Calu3 (cell line): ENCODE results near the gene APMAP. TPM values are rescaled to one million over a fixed set of nuclear protein-coding genes. Genes with fewer than 3 reads are reported as not detected.

Experiments used
- BruUV-seq: library from RNA; stranded (reverse); fragments of 400-500 nt; replicated peaks from 2 replicates; lab custom pipeline; 2021; lab: Mats Ljungman, UMichigan
- CTCF ChIA-PET: fragments of 300-600 bp; sonication (Branson Sonifier 250); formaldehyde crosslinking; loops from one replicate; lab custom pipeline; 2022; ENCODE audit warnings: antibody characterized with exemption; lab: Charles Lee
- DNase-seq: peaks from one replicate; pipeline ENCODE4 v3.0.0; 2022
- H3K27ac Mint-ChIP-seq: one replicate; pipeline ENCODE4 v1.8.0; 2022; ENCODE audit warnings: mixed read lengths; ENCODE audit not compliant: unreplicated experiment
- H3K27me3 Mint-ChIP-seq: one replicate; pipeline ENCODE4 v1.8.0; 2022; ENCODE audit warnings: mixed read lengths; ENCODE audit not compliant: unreplicated experiment
- H3K36me3 Mint-ChIP-seq: one replicate; pipeline ENCODE4 v1.8.0; 2022; ENCODE audit warnings: mild to moderate bottlenecking, moderate library complexity, mixed read lengths; ENCODE audit not compliant: insufficient read depth, unreplicated experiment
- H3K4me1 Mint-ChIP-seq: one replicate; pipeline ENCODE4 v1.8.0; 2022; ENCODE audit warnings: mild to moderate bottlenecking, low read depth, mixed read lengths; ENCODE audit not compliant: unreplicated experiment
- H3K4me3 Mint-ChIP-seq: one replicate; pipeline ENCODE4 v1.8.0; 2022; ENCODE audit warnings: mild to moderate bottlenecking, low read depth, moderate library complexity, mixed read lengths; ENCODE audit not compliant: unreplicated experiment
- H3K9me3 Mint-ChIP-seq: one replicate; pipeline ENCODE4 v1.8.0; 2022; ENCODE audit warnings: low read depth, mixed read lengths; ENCODE audit not compliant: unreplicated experiment
- CTCF ChIP-seq: fragments of 200-600 bp; IDR thresholded peaks from one replicate; pipeline ENCODE4 v1.8.0; 2022; ENCODE audit warnings: antibody characterized with exemption; ENCODE audit not compliant: unreplicated experiment
- intact Hi-C: fragments of 100-400 bp; cut with micrococcal nuclease; formaldehyde crosslinking; loops from one replicate; pipeline ENCODE4 v1.10.0; 2022; ENCODE audit not compliant: unreplicated experiment
- total RNA-seq: library from RNA; stranded (reverse); gene quantifications from 2 replicates; pipeline ENCODE4 v1.2.3, GENCODE V29; 2022

The APMAP gene
- total RNA-seq, 1 experiment from 2014 or later, result 30.7 TPM

- Mint-ChIP-seq H3K27ac (no peak overlapping the region), H3K4me3 (no peak overlapping the region), H3K9me3 (no peaks in the 10 kb centered on the region), H3K27me3 (no peaks in the 10 kb centered on the region), H3K4me1 (no peaks in the 10 kb centered on the region), H3K36me3 (no peaks in the 10 kb centered on the region)
- intact Hi-C loops, result no loop called here
- CTCF ChIA-PET, result no interaction called here
- no peak for DNase-seq
- TF ChIP-seq CTCF, result no peak
- BruUV-seq, result no TSS peak
Observed at GRCh38 chr20:25023356-25023755, 30.8 kb upstream of the APMAP start.

GRCh38 chr20:25022680-25023079 is 30.1 kb upstream of the APMAP start:
- no peak for TF ChIP-seq CTCF
- BruUV-seq, result no TSS peak
- H3K27me3 Mint-ChIP-seq, result no peaks in the 10 kb centered on the region
- H3K4me1 Mint-ChIP-seq, result no peaks in the 10 kb centered on the region
- no peaks in the 10 kb centered on the region for H3K36me3 Mint-ChIP-seq
- no peak overlapping the region for H3K4me3 Mint-ChIP-seq
- CTCF ChIA-PET, result no interaction called here
- H3K9me3 Mint-ChIP-seq, result no peaks in the 10 kb centered on the region
- H3K27ac Mint-ChIP-seq, result no peak overlapping the region
- DNase-seq, result peak; percentile 63
- intact Hi-C loops, result no loop called here

GRCh38 chr20:25021336-25021735 is 28.8 kb upstream of the APMAP start:
- Mint-ChIP-seq H3K27ac (no peak overlapping the region), H3K27me3 (no peaks in the 10 kb centered on the region), H3K9me3 (no peaks in the 10 kb centered on the region), H3K4me3 (no peak overlapping the region), H3K36me3 (no peaks in the 10 kb centered on the region), H3K4me1 (no peaks in the 10 kb centered on the region)
- CTCF ChIA-PET, result no interaction called here
- no peak for TF ChIP-seq CTCF
- BruUV-seq, result no TSS peak
- DNase-seq, result no peak
- intact Hi-C loops, result no loop called here

DNA sequence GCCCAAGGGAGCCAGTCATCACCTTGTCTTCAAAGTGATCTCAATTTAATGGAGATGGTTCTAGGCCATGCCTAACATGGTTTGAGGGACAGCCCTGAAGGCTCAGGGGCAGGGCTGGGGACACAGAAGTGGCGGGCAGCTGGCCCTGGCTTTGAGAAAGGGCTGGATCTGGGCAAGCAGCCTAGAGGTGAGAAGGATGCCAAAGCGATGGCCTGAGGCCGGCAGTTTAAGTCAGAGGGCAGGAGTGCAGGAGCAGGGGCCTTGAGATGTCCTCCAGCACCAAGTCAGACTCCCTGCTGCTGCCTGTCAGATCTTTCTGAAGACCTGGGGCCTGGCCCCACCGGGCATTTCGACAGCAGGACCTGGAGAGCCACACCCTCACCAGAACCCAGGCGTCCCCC is 28.4 kb upstream of the APMAP start:
- Mint-ChIP-seq H3K4me1 (no peaks in the 10 kb centered on the region), H3K27ac (no peak overlapping the region), H3K4me3 (no peak overlapping the region), H3K27me3 (no peaks in the 10 kb centered on the region), H3K36me3 (no peaks in the 10 kb centered on the region), H3K9me3 (no peaks in the 10 kb centered on the region)
- intact Hi-C loops, result no loop called here
- no peak for DNase-seq
- BruUV-seq, result no TSS peak
- no peak for TF ChIP-seq CTCF
- CTCF ChIA-PET, result no interaction called here

DNA sequence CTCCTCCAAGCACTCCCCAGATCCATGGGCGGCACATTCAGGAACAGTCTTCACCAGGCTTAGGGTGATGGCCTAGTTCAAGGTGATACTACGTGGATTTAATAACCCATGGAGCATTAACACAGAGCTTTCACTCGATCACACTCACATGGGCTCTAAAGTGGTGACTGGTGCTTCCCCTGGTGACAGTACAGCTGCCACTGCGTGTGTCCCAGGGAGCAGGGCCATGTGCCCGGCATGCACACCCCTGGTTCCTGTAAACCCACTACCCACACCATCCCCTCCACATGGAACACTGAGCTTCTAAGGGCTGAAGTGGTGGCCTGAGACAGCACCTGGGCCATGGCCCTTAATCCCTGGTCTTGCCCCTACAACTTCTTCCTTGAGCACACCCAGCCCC is 27.8 kb upstream of the APMAP start:
- CTCF ChIA-PET, result no interaction called here
- H3K27ac Mint-ChIP-seq, result no peak overlapping the region
- H3K4me3 Mint-ChIP-seq, result no peak overlapping the region
- no peaks in the 10 kb centered on the region for H3K9me3 Mint-ChIP-seq
- intact Hi-C loops, result no loop called here
- H3K27me3 Mint-ChIP-seq, result no peaks in the 10 kb centered on the region
- no TSS peak for BruUV-seq
- no peak for DNase-seq
- H3K4me1 Mint-ChIP-seq, result no peaks in the 10 kb centered on the region
- no peak for TF ChIP-seq CTCF
- no peaks in the 10 kb centered on the region for H3K36me3 Mint-ChIP-seq
